HG02885 (cell line): ENCODE data around the gene PIK3IP1.
"Not testable (repeated sequence)": the region's sequence is repeated elsewhere in the genome, so short reads cannot be mapped to it uniquely, and the experiment has no call there.

Experiments
- ATAC-seq: cut with Tn5 transposase; IDR thresholded peaks from one replicate; pipeline ENCODE4 v1.9.1; 2021; ENCODE audit warnings: mild to moderate bottlenecking; ENCODE audit not compliant: unreplicated experiment, poor library complexity

The PIK3IP1 gene, protein sequence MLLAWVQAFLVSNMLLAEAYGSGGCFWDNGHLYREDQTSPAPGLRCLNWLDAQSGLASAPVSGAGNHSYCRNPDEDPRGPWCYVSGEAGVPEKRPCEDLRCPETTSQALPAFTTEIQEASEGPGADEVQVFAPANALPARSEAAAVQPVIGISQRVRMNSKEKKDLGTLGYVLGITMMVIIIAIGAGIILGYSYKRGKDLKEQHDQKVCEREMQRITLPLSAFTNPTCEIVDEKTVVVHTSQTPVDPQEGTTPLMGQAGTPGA

DNA sequence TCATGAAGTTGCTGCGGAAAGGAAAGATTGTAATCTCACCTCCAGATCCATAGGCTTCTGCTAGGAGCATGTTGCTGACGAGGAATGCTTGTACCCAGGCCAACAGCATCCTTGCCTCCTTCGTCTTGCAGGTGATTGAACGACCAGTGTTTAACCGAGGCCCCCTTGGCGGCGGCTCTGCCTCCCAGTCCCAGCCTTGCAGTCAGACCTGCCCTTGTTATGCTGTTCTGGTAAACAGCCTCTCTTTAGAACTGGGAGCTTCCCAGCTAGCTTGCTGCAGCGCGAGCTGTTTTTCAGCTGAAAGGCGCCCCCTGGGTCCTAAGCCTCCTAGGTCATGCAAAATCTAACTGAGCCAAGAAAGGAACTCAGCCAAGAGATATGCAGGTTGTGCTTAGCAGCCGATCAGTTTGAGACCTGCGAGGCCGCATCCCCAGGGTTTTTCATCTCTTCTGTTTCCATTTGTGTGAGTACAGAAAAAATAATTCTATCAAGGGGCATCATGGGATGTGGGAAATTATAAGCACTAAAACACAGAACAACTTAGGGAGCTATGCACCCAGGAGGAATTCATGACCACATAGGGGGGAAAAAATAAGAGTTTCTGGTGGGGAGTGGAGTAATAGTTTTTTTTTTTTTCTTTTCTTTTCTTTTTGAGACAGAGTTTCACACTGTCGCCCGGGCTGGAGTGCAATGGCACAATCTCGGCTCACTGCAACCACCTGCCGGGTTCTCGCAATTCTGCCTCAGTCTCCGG is at the start of gene PIK3IP1:
Gene PIK3IP1 (minus strand): TSS at position 253 of the 754 bp plus-strand sequence. CDS start 144 bp downstream, at position 109.
- ATAC-seq = peak; percentile 40

DNA sequence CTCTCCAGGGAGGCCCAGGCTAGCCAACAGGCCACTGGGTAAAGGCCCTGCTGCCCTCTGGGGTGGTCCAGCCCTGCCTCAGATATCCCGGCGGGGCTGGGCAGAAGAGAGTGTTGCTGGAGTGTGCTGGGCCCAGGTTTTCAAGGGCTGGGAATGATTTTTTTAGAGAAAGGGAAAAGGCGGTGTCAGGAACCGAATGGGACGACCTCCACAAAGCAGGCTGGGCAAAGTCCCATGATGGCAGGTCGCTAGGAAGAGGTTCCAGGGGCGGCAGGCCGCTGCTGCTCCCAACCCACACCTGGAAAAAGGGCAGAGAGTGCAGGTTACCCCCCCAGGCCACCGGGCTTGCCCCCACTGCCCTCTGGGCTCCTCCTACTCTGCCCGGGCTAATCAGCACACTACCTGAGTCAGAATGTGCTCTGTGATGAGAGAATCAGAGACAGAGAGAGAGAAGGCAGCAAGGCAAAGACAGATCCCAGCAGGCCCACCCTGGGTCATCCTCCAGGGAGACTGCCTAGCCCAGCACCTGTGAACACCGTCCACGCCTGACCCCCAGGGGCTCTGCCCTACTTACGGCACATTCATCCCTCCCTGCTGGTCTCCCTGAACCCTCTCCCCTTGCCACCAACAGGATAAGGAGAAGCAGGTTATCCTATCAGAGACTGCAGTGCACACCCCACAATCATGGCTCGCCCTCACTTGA is 49.2 kb upstream of the PIK3IP1 start:
- ATAC-seq = no peak

DNA sequence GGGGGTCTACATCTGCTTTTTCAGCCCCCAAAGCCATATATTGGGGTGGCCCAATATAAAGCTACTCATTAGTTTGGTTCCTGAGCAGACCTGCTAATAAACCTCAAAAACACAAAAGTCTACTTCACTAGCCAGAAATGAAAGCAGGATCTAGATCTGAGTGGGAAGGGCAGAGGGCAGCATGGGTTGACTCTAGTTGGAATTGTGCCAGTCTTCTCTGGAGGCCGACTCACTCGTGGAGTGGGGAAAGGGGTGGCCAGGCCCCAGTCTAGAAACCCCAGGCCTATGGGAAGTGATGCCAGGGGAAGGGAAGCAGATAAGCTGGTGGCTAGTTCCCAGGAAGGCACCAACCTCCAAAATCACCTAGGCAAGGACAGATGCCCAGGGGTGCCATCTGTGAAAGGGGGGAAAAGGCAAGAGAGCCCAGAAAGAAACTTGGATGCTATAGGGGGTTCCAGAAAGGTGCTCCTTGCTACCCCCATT is 48.5 kb upstream of the PIK3IP1 start:
- ATAC-seq = no peak

DNA sequence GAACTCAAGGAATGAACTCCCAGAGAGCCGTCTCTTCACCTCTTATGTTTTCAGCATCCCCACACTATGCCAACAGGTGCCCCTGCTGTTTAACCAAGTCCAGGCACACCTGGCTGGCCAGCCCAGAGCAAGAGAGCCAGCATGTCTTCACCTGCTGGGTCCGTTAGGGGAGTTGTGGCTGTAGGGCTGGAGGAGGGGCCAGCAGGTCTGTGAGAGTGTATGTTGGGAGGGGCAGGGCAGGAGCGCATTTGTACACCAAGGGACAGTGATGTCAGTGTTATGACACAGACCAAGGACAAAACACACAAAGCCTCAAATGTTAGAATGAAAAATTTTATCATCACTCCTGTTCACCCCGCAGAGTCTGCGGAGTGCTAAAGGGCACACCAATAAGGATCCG is 48.1 kb upstream of the PIK3IP1 start:
- ATAC-seq = no peak

DNA sequence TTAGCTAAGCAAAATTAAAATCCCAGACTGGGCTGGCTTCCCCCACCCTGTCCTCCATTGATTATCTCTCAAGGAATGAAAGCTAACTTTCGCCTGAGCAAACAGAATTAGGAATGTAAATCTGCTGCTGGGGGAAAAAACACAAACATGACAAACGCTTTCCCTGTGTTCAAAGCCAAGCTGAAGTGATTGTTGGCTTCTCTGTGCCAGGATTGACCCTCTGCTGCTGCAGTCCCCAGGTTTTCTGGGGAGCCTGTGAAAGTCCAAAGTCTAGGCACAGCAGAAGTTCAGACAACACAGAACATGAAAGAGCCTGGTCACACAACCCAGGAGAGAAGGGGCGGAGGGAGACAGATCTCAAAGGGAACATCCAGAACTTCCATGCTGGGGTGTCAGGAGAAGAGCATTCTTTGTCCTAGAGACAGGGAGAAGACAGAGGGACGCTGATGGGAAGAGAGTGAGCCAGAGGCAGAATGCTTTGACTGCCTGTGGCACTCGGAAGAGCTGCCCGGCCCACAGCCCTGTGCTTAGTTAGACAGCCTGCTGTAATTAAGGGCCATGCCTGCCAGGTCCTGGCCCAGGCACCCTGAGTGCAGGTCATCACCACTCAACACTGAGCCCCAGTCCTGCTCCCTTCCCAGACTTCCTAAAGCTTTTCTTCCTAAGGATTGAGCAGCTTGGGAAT is 47.0 kb upstream of the PIK3IP1 start:
- no peak for ATAC-seq

DNA sequence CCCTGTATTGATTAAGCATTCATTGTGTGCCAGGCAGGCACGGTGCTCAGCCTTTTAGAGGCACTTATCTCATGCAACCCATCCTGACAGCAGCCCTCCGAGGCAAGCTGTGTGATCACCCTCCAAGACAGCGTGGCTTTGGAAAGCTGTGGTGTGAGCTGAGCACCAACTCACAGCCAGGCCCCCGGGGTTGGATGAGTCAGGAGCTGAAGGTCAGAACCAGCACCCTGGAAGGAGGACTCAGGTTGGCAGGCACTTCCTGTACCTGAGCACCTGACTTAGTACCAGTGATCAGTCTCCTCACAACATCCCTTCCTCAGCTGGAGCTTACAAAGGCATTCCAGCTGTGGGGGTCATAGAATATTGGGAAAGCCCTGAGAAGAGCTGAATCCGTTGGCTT is 44.9 kb upstream of the PIK3IP1 start:
- ATAC-seq = no peak

DNA sequence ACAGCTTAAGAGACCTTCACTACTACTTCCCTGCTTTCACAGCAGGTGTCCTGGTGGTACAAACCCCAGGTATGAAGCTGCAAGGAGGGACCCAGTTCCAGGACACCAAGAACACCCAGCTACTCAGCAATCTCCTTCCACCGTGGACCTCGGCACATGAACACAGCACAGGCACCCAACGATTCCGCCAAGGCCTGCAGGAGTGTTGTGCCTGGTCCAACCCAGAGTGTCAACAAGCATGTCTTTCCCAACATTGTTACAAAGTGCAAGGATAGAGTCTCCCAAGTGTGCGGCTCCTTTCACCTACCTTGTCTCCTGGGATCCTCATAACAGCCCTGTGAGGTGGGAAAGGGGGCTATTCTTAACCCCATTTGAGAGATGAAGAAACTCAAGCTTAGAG is 42.0 kb upstream of the PIK3IP1 start:
- no peak for ATAC-seq

DNA sequence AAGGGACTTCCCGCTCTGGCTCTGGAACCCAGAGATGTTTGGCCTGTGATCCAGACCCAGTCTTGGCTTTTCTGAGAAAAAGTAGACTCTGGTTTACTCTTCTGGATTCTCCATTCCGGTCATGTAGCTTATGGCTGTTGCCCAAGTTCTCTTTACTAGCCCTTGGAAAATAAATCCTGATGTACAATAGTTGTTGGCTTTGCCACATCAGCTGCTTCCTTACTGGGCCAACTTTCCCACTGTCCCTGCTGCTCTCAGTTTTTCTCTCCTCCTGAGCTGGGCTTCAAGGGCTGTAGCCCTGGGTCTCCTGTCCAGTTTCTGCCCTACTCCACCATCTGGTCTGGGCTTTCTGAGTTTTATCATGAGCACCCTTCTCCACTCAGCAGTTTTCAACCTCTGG is 41.4 kb upstream of the PIK3IP1 start:
- ATAC-seq = no peak

DNA sequence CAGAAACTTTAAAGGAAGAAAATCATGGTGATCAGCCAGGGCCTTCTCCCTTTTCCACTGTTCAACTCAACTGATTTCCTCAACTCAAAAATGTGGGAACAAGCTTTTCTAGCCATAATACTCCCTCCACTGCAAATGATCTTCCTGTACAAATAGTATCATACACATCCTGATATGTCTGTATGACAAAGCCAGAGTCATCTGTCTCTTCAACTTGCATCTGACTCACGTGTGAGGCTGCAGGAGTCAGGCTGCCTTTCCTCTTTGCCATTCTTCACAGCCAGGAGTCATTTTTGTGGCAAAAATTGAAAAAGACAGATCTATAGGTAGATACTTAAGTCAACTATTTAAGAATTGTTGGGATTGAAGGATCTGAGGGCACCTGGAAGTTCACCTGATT is 40.6 kb upstream of the PIK3IP1 start:
- ATAC-seq = no peak

DNA sequence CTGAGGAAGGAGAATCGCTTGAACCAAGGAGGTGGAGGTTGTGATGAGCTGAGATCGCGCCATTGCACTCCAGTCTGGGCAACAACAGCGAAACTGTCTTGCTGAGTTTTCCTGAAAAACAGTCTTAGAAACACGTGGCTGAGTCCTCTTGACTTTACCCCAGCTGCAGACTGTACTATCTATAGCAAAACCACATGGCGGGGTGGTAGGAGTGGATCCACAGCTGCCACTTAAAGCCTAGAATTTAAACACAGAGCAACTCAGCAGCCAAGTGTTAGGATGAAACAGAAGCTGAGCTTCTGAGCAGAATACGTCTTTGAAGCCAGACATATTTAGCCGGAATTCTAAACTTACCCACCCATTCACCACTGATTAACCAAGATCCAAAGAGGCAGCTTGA is 39.7 kb upstream of the PIK3IP1 start:
- no peak for ATAC-seq

DNA sequence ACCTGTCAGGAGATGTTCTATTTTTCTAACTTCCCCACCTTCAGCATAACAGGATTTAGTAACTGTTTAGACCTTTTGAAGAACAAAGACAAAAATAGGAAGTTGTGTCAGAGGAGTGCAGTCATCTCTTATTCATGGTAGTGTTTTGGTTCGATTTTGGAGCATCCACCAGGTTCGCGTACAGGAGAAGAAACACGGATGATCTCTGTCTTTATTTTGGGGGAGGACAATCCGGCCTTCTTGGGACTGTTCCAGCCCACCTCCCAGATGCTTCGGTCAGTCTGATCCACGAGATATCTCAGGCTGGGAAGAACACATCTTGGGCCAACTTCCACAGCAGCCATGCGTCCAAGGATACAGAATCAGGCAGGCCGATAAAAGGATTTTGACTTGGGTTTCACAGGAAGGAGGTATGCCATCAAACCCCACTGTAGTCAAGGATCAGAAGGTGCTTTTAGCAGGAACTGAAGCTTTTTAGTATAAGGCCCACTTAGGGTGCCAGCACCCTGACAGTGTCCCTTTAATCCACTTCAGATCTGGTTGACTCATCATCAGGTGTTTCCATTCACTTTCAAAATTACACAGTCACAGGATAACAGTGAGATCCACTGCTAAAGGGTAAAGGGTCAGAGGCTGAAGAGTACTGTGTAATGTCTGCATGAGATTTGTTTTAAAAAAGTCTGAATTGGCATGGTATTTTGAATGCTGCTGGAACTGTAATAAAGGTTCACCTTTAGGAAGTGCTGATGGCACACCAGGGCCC is 37.3 kb upstream of the PIK3IP1 start:
- no peak for ATAC-seq

DNA sequence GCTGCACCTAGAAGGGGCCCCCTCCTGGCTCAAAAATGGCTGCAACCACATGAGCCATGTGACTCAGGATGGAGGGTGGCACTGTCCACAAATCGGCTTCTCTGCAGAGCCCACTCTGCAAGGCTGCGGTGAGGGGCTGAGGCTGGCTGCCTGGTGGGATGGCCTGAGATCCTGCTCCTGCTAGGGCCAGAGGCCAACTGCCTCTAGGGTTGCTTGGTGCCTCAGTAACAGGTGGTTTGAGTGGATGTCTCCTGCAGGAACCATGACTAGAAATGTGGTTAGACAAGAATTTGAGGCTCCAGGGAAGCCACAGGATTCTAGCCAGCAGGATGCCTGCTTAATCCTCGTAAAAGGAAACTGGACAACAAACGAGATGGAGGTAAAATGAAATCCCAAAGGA is 36.7 kb upstream of the PIK3IP1 start:
- no peak for ATAC-seq

DNA sequence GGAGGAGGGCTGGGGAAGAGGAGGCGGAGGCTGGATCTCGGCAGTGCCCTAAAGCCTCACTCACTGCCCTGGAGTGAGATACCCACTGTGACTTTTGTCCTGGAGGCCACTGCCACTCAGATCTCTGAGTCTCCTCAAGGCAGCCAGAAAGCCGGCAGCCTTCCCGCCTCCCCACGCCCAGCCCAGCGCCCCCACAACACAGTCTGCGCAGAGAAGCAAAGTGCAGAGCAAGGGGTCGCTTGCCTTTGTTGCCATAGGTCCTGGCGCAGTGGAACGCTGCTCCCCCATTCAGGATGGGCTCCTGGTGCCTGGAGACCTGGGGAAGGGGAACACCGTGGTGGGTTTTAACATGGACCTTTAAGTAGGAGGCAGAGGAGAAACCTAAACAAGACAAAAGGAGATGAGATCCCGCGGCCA is 36.3 kb upstream of the PIK3IP1 start:
- ATAC-seq = no peak

DNA sequence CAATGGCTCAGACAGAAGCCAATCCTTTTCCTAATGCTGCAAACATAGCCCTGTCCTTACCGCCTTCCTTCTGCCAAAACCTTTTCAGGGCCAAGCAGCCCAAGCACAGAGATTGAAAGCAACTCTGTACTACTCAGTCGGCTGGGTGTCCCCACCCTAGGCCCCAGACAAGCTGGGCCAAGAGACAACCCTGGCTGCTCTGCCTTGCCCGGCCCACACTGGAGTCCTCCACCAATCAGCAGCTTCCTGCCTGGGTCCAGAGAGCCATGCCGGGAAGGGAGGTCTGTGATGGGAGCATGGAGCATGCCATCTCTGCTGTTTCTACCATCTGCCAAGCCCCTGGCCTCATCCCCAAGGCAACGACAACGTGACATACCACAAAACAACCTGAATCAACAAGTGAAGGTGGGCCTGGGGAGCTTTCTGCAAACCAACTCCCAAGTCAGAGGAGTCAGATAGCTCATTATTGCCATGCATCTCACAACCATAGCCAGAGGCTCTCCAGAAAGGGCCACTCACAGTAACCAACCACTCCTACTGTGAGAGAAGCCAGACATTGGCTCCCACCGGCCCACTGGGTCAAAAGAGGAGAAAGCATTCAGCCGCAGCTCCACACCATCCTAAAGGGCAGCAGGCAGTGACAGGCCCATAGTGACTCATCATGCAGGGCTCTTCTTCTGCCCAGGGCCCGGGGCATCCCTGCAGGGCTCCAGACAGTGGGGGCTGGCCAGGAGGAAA is 35.7 kb upstream of the PIK3IP1 start:
- ATAC-seq = no peak

DNA sequence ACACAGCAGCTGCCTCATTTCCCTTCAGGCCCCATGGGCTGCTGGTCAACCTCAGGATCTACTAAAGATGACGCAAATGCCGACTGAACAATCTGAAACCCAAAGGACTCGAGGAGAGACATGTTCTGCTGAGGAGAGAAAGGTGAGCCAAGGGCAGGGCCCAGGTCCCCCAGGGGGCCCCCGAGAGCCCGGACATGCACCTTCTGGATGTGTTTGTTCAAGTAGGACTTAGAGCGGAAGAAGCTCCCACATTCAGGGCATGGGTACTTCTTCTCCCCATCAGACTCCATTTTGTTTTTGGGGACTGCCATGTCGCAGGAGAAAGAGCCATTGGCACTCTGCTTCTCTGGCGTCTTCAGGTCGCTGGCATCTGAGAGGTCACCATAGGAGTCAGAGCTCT is 34.6 kb upstream of the PIK3IP1 start:
- no peak for ATAC-seq

DNA sequence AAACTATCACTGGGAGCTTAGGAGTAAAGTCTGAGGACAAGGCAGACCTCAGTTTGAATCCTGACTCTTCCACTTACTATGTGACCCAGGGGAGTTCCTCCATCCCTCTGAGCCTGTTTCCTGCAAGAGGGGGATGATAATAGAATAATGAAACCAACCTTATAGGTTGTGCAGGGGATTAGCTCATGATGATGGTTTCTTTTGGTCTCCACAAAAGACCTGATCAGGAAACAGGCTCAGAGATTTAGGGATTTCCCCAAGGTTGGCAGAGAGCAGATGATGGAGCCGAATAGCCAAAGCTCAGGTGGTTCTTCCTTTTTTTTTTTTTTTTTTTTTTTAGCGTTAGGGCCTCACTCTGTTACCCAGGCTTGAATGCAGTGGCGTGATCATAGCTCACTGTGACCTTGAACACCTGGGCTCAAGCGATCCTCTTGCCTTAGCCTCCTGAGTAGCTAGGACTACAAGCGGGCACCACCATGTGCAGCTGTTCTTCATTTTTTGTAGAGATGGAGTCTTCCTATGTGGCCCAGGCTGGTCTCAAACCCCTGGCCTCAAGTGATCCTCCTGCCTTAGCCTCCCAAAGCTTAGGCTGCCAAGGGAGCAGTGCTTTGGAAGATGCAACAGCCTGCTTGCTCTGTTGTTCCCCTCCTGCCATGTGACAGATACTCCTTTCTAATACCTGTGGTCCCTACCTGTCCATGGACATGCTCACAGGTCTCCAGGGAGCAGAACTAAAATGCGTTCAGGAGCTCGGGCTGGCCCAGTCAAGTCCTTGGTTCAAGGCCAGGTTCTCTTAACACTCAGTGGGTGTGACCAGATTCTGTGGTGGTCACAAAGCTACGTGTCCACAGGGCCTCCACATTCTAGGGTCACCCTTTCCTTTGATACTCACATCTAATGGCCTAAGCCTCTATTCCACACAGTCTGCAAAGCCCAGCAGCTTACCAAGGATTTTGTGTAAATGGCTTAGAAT is 31.6 kb upstream of the PIK3IP1 start:
- no peak for ATAC-seq

DNA sequence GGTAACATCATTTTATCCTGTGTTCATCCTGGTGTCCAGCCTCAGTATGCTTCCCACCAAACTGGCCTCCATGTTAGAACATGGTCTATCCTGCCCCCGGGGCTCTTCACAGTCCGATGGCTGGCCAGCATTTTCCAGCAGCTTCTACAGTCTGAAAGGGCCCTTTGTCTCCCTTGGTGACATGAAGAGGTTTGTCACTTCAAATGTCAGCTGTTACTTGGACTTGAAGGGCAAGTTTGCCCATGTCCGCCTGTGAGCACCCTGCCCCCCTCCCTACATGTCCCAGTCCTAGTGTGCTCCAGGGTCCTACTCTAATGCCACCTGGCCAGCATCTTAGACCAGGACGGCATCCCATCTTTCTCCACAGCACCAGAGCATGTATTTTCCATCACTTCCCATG is 29.1 kb upstream of the PIK3IP1 start:
- no peak for ATAC-seq

DNA sequence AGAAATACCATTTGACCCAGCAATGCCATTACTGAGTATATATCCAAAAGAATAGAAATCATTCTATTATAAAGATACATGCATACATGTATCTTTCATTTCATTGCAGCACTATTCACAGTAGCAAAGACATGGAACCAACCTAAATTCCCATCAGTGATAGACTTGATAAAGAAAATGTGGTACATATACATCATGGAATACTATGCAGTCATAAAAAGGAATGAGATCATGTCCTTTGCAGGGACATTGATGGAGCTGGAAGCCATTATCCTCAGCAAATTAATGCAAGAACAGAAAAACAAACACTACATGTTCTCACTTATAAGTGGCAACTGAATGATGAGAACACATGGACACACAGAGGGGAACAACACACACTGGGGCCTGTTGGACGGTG is 21.9 kb upstream of the PIK3IP1 start:
- not testable (repeated sequence) for ATAC-seq
